ENCODE results near the gene ASB8. TPM values are rescaled to one million over a fixed set of nuclear protein-coding genes. Genes with fewer than 3 reads are reported as not detected.

The ASB8 gene
- total and polyA plus RNA-seq, 9 of the 15 experiments (the other 6 are each of a cell fraction or from before 2014, with no cell fraction given), result 13.3 to 29.0 (median 19.6) TPM

GRCh38 chr12:48197971-48198671 lies 40.8 kb upstream of the ASB8 start (continued):
- TF ChIP-seq TBL1XR1 (IDR thresholded peaks at IDR 0.05; ENCODE audit: low read length in 2 of 2) (no peak), POLR2G (IDR thresholded peaks at IDR 0.05; ENCODE audit: low read depth, low read length) (peak; percentile 99), ZNF695 (CRISPR knock-in tag; IDR thresholded peaks at IDR 0.05) (no peak), ZNF253 (CRISPR knock-in tag; conservative IDR thresholded peaks at IDR 0.05) (0 out of 2 replicates have a peak, but pooled peaks have one; percentile 5), EGR1 (conservative IDR thresholded peaks at IDR 0.05) (no peak), PTRF (tag; IDR thresholded peaks at IDR 0.05) (no peak), ARHGAP35 (IDR thresholded peaks at IDR 0.05; ENCODE audit: partially characterized antibody) (no peak), ZNF57 (CRISPR knock-in tag; IDR thresholded peaks at IDR 0.05) (0 out of 2 replicates have a peak, but pooled peaks have one; percentile 32), HDAC1 (IDR thresholded peaks at IDR 0.05) (0 out of 4 replicates have a peak, but pooled peaks of 1 of the 2 experiments have one; percentile 5), RBM25 (IDR thresholded peaks at IDR 0.05; ENCODE audit: low read depth, low read length, severe bottlenecking) (peak; percentile 34), TARDBP (IDR thresholded peaks at IDR 0.05) (peak; percentile 56; the same call in 1 of the 2 replicates), ERF (CRISPR knock-in tag; IDR thresholded peaks at IDR 0.05) (peak; percentile 15; the same call in 1 of the 2 replicates), ZNF354B (CRISPR knock-in tag; IDR thresholded peaks at IDR 0.05) (no peak), EZH2 (IDR thresholded peaks at IDR 0.05; ENCODE audit: borderline replicate concordance, low read depth, low read length) (no peak), GTF2A2 (tag; IDR thresholded peaks at IDR 0.05) (0 out of 2 replicates have a peak, but pooled peaks have one; percentile 25), RBM17 (IDR thresholded peaks at IDR 0.05; ENCODE audit: borderline replicate concordance, low read depth, low read length) (no peak), GABPB2 (CRISPR knock-in tag; conservative IDR thresholded peaks at IDR 0.05) (no peak), ZNF311 (CRISPR knock-in tag; IDR thresholded peaks at IDR 0.05) (no peak), FOXK1 (CRISPR knock-in tag; IDR thresholded peaks at IDR 0.05; ENCODE audit: borderline replicate concordance) (peak; percentile 74), SMAD1 (IDR thresholded peaks at IDR 0.05; ENCODE audit: low read depth, low read length, partially characterized antibody) (peak; percentile 31), MBD2 (IDR thresholded peaks at IDR 0.05; ENCODE audit: borderline replicate concordance, low read depth) (peak; percentile 66; the same call in 1 of the 2 replicates), LCOR (CRISPR knock-in tag; IDR thresholded peaks at IDR 0.05) (peak; percentile 45; the same call in 1 of the 2 replicates), ZNF79 (CRISPR knock-in tag; IDR thresholded peaks at IDR 0.05; ENCODE audit: low read depth) (no peak), KAT7 (CRISPR knock-in tag; IDR thresholded peaks at IDR 0.05; ENCODE audit: borderline replicate concordance) (peak; percentile 54; the same call in 1 of the 2 replicates), PHF20 (IDR thresholded peaks at IDR 0.05; ENCODE audit: partially characterized antibody) (peak; percentile 60), ILK (tag; IDR thresholded peaks at IDR 0.05; ENCODE audit: borderline replicate concordance, low read depth) (no peak), ZNF217 (CRISPR knock-in tag; IDR thresholded peaks at IDR 0.05) (0 out of 2 replicates have a peak, but pooled peaks have one; percentile 51)
- TF ChIP-seq, protein P1, sequence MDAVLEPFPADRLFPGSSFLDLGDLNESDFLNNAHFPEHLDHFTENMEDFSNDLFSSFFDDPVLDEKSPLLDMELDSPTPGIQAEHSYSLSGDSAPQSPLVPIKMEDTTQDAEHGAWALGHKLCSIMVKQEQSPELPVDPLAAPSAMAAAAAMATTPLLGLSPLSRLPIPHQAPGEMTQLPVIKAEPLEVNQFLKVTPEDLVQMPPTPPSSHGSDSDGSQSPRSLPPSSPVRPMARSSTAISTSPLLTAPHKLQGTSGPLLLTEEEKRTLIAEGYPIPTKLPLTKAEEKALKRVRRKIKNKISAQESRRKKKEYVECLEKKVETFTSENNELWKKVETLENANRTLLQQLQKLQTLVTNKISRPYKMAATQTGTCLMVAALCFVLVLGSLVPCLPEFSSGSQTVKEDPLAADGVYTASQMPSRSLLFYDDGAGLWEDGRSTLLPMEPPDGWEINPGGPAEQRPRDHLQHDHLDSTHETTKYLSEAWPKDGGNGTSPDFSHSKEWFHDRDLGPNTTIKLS (IDR thresholded peaks at IDR 0.05; ENCODE audit: borderline replicate concordance, low read depth), result peak; percentile 73
- TF ChIP-seq, protein P2, sequence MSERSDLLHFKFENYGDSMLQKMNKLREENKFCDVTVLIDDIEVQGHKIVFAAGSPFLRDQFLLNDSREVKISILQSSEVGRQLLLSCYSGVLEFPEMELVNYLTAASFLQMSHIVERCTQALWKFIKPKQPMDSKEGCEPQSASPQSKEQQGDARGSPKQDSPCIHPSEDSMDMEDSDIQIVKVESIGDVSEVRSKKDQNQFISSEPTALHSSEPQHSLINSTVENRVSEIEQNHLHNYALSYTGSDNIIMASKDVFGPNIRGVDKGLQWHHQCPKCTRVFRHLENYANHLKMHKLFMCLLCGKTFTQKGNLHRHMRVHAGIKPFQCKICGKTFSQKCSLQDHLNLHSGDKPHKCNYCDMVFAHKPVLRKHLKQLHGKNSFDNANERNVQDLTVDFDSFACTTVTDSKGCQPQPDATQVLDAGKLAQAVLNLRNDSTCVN (CRISPR knock-in tag; IDR thresholded peaks at IDR 0.05), result no peak
